AG04449 (cell line): ENCODE data around the gene SCT.

Experiments used
- CTCF ChIA-PET: fragments of 350-600 bp; formaldehyde crosslinking; extraction: SDS; loops from one replicate; lab custom pipeline; 2021; ENCODE audit warnings: antibody characterized with exemption; lab: Yijun Ruan, JAX
- POLR2A ChIA-PET: fragments of 400-600, 350-600 bp; formaldehyde crosslinking; extraction: SDS; loops from one replicate; lab custom pipeline; 2020; ENCODE audit warnings: antibody characterized with exemption, inconsistent platforms; lab: Yijun Ruan, JAX
- DNase-seq: peaks from one replicate; pipeline ENCODE4 v3.0.0-alpha.2; 2010; ENCODE audit warnings: low read depth, low spot score
- H3K4me3 ChIP-seq: 2 replicates; pipeline ENCODE4 v1.5.1; 2011; ENCODE audit warnings: low read depth, mild to moderate bottlenecking, control low read depth, low read length
- CTCF ChIP-seq: IDR thresholded peaks from one replicate; pipeline ENCODE4 v1.5.1; 2011; ENCODE audit warnings: mild to moderate bottlenecking, moderate library complexity, low read length, control low read depth, inconsistent platforms; ENCODE audit not compliant: insufficient read depth; ENCODE audit errors: missing control alignments

The SCT gene

GRCh38 chr11:616320-617198 lies 10.4 kb downstream of the SCT start:
- TF ChIP-seq CTCF = no peak
- POLR2A ChIA-PET = no interaction called here
- DNase-seq = no peak
- CTCF ChIA-PET = no interaction called here
- no peak overlapping the region for H3K4me3 ChIP-seq

- ChIA-PET POLR2A (no interaction called here), CTCF (no interaction called here)
- H3K4me3 ChIP-seq = peak within 1 kb of the TSS; percentile 77
- no peak for TF ChIP-seq CTCF
- DNase-seq = peak; percentile 37
Observed at GRCh38 chr11:615504-616319, 11.3 kb downstream of the SCT start, which contains the start of gene IRF7. Gene IRF7, minus strand, starts transcription at chr11:615950. Its CDS starts 586 bp downstream, at chr11:615364.

GRCh38 chr11:614623-615503 lies 12.1 kb downstream of the SCT start:
- TF ChIP-seq CTCF = no peak
- ChIA-PET POLR2A (no interaction called here), CTCF (interaction anchor here (1.3 kb wide), 1 partner anchor 108 kb away, joined by 6 read pairs; no protein-coding TSS in a partner anchor)
- peak overlapping the region; percentile 77 for H3K4me3 ChIP-seq
- DNase-seq = no peak

- ChIA-PET POLR2A (no interaction called here), CTCF (interaction anchor here (1.3 kb wide), 1 partner anchor 109 kb away, joined by 6 read pairs; no protein-coding TSS in a partner anchor)
- no peak overlapping the region for H3K4me3 ChIP-seq
- no peak for DNase-seq
- TF ChIP-seq CTCF = no peak
Observed at GRCh38 chr11:614021-614622, 12.9 kb downstream of the SCT start.

- TF ChIP-seq CTCF = no peak
- DNase-seq = no peak
- no peak overlapping the region for H3K4me3 ChIP-seq
- POLR2A ChIA-PET = no interaction called here
- CTCF ChIA-PET = interaction anchor here (1.3 kb wide), 1 partner anchor 110 kb away, joined by 6 read pairs; no protein-coding TSS in a partner anchor
Observed at GRCh38 chr11:613369-613968, 13.5 kb downstream of the SCT start.
